ENCODE results near the gene UGP2. TPM values are rescaled to one million over a fixed set of nuclear protein-coding genes. Genes with fewer than 3 reads are reported as not detected.

Gene UGP2
- total and polyA plus RNA-seq, 2 of the 8 experiments (the other 6 are each of a cell fraction or from before 2014, with no cell fraction given) = 278 to 956 TPM

DNA sequence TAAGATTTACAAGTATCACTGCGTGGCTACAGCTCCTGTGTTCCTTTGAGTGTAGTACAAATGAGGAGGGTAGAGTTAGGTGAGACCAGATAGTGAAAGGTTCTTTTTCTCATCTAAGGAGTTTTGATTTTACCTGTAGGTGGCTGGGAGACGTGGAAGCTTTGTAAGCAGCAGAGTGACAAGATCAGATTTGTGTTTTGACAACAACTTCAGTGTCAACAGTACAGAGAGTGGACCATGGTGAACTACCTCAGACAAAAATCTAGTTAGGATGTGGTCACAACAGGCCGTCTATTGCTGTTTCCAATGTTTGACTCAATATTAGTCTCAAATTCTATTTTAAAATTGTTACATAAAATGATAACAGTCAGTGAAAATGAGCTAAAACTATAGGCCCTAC lies 20.3 kb upstream of the UGP2 start:
- Histone ChIP-seq H3K23ac (ENCODE audit: insufficient read length) (no peak overlapping the region), H3K27ac (ENCODE audit: low read depth, low read length) (no peak overlapping the region), H3K56ac (replicated peaks; ENCODE audit: insufficient read length, low read depth, low read length) (no peak overlapping the region), H2BK5ac (ENCODE audit: low read depth, low read length) (no peak overlapping the region), H3K4ac (replicated peaks; ENCODE audit: insufficient read length, low read depth, low read length) (no peak overlapping the region), H3K79me2 (ENCODE audit: control insufficient read depth in 1 of 2, insufficient read depth in 2 of 2, low read length in 2 of 2) (no peaks in the 10 kb centered on the region), H4K20me1 (replicated peaks in 1 of 2; ENCODE audit: control insufficient read depth in 1 of 2, insufficient read depth in 2 of 2, low read length in 2 of 2) (no peaks in the 10 kb centered on the region), H3K36me3 (ENCODE audit: control insufficient read depth in 2 of 4, insufficient read depth in 4 of 4, low read length in 3 of 4) (no peaks in the 10 kb centered on the region), H3K4me2 (ENCODE audit: insufficient read depth in 1 of 2, low read depth in 2 of 2, low read length in 2 of 2) (no peak overlapping the region), H2BK120ac (replicated peaks; ENCODE audit: low read depth, low read length) (no peak overlapping the region), H4K5ac (ENCODE audit: insufficient read length, low read depth, low read length) (no peak overlapping the region), H3K9me3 (ENCODE audit: insufficient read depth in 2 of 2, low read depth in 1 of 2, low read length in 1 of 2) (no peaks in the 10 kb centered on the region), H4K8ac (ENCODE audit: extremely low read depth, insufficient read depth, low read length) (no peak overlapping the region), H2BK20ac (ENCODE audit: low read length) (no peak overlapping the region), H2AK5ac (ENCODE audit: low read depth, low read length) (no peak overlapping the region), H3K9ac (replicated peaks in 1 of 4; ENCODE audit: extremely low read depth in 1 of 4, low read depth in 3 of 4, low read length in 3 of 4) (no peak overlapping the region), H3K14ac (ENCODE audit: insufficient read length) (no peak overlapping the region), H3K79me1 (ENCODE audit: low read depth, low read length) (no peaks in the 10 kb centered on the region), H2BK15ac (ENCODE audit: low read length) (no peak overlapping the region), H3K4me3 (ENCODE audit: extremely low read depth in 1 of 4, insufficient read depth in 2 of 4, low read depth in 3 of 4, low read length in 4 of 4) (no peak overlapping the region), H2AFZ (ENCODE audit: low read length) (peak overlapping the region; percentile 19; the same call in 1 of the 2 replicates), H2BK12ac (ENCODE audit: low read depth, low read length) (no peak overlapping the region), H3K23me2 (ENCODE audit: low read depth, low read length) (no peaks in the 10 kb centered on the region), H3K27me3 (replicated peaks in 1 of 4; ENCODE audit: control insufficient read depth in 3 of 4, extremely low read depth in 1 of 4, insufficient read depth in 3 of 4, low read length in 3 of 4) (no peaks in the 10 kb centered on the region), H3K18ac (ENCODE audit: extremely low read depth, low read length) (no peak overlapping the region), H4K91ac (replicated peaks; ENCODE audit: insufficient read length, low read length) (no peak overlapping the region), H3K4me1 (replicated peaks in 1 of 4; ENCODE audit: control insufficient read depth in 3 of 4, insufficient read depth in 4 of 4, low read length in 3 of 4) (peaks cover 0 to 8% (median 0%) of the 10 kb centered on the region in 4 experiments; a peak in 1 of 7 replicates)
- 81% methylated on average over 3 of the region's 3 CpGs; no CpG with 5 or more reads in 1 of the 2 experiments for WGBS, 2 experiments (ENCODE audit: extremely low coverage in 1 of 2, insufficient coverage in 1 of 2, insufficient read length in 1 of 2, insufficient replicate concordance in 2 of 2, low coverage in 1 of 2, low lambda C conversion rate in 2 of 2, missing lambda C conversion rate in 1 of 2)
- CTCF ChIA-PET (ENCODE audit: partially characterized antibody) = interaction anchor here (1.9 kb wide), 1 partner anchor 122 kb away, joined by 7 read pairs; no protein-coding TSS in a partner anchor
- FAIRE-seq (peak; percentile 70), DNase-seq (ENCODE audit: low read depth in 1 of 2, low spot score in 2 of 2) (no peak)
- no peak for TF ChIP-seq CHD2 (IDR thresholded peaks at IDR 0.05; ENCODE audit: low read length)
- no peak for TF ChIP-seq FOSL1 (IDR thresholded peaks at IDR 0.05; ENCODE audit: insufficient read depth, low read depth, low read length)
- TF ChIP-seq SIRT6 (IDR thresholded peaks at IDR 0.05; ENCODE audit: low read length) = no peak
- TF ChIP-seq TAF7 (optimal IDR thresholded peaks at IDR 0.05; ENCODE audit: borderline replicate concordance, low read depth, low read length) = no peak
- no peak for TF ChIP-seq RFX5 (IDR thresholded peaks at IDR 0.05; ENCODE audit: borderline replicate concordance, low read depth, low read length)
- TF ChIP-seq ASH2L (IDR thresholded peaks at IDR 0.05; ENCODE audit: low read length) = no peak
- TF ChIP-seq CTBP2 (IDR thresholded peaks at IDR 0.05; ENCODE audit: borderline replicate concordance, insufficient read depth, insufficient read length, low read length) = no peak
- no peak for TF ChIP-seq NRF1 (IDR thresholded peaks at IDR 0.05; ENCODE audit: low read depth, low read length)
- POLR2A ChIA-PET (ENCODE audit: partially characterized antibody) = interaction anchor here (2.9 kb wide), 1 partner anchor 21 kb away, joined by 17 read pairs; the partner anchor contains the start of gene UGP2

All from H1 (cell line).